Measurements from ENCODE around the gene C4orf50.

Gene C4orf50

DNA sequence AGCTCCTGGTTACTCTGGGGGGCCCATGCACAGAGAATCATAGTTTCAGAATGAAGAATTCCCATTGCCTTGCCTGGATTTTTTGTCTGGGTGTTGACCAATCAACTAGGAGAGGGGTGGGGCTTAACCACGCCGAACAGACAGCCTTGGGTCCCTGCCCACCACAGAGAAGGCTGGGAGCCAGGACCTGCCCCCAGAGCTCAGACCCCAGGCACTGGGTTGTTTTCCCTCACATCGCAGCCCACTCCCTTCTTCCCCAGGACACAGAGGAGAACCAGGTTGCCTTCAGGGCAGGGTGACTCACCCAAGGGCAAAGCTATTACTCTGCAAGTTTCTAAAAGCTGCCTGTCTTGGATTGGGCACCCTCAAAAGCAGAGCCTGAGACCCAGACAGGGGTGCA, 102.0 kb downstream of the C4orf50 start:
- no peak for DNase-seq

DNA sequence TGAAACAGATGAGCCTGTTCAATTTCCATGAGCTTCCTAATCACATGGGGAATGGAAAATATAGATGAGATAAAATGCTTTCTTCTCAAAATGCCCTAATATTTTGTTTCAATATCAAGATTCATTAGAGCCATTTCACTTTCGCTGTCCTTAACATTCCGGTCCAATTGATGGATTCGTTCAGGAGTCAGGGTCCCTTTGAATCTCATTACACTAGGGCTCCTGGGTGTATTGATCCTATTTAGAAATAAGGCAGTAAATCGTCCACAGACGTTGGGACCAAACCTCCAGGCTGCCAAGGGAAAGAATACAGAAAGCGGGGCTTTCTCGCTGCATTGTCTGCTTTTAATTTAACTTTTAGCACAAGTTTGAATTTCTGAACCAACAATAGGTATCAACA, 104.8 kb downstream of the C4orf50 start:
- no peak for DNase-seq

DNA sequence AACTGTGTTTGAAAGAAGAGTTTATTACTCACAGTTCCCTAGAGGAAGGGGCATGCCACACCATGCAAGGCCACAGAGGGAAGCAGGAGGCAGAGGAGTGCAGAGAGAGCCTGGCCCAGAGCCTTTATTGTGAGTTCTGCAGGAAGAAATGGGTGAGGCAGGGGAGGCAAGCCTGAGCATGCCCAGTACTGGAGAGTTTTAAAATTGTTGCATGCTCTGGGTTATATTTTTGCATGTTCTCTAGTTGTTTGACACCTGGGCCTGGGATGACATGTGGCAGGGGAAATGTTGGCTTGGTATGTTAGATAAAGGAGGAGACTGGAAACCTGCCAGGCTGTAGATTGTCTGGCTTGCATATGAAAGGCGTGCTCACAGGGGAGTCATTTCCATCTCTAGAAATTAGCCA, 105.6 kb downstream of the C4orf50 start:
- no peak for DNase-seq

DNA sequence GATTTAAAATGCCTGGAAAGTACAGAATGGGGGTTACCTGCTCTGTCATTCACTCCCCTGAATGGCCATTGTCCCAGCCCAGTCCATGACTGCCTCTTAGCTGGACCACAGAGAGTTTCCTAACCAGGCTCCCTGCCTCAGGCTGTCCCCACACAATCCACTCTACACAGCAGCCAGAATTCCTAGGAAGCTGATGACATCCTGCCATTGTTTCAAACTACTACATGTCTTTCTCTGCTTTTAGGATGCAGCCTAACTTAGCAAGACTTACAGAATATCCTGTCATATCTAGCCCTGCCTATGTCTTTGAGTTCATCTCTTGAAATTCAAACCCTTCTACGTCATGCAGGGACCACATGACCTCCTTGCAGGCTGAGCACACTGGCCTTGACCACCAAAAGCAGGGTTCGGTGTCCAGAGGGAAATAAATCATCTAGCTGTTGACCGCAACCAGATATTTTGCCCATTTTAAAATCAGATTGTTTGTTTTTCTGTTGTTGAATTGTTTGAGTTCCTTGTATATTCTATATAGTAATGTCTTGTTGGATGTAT, 109.3 kb downstream of the C4orf50 start:
- DNase-seq = no peak

DNA sequence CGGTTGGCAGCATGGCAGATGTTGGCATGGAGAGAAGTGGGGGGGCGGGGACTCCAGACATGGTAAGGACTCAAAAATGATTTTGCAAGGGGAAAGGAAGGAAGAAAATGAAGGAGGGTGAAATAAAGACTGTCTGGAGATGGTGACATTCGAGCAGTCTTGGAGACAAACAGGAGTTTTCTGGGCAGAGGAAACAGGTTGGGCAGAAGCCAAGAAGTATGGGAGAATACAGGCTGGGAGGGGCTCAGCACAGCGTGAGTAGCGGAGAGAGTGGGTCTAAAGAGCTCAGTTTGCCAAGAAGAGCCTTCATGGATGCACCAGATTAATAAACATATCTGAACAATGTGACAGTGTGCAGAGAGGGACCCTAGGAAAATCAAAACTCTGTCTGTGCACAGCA, 112.0 kb downstream of the C4orf50 start:
- no peak for DNase-seq

DNA sequence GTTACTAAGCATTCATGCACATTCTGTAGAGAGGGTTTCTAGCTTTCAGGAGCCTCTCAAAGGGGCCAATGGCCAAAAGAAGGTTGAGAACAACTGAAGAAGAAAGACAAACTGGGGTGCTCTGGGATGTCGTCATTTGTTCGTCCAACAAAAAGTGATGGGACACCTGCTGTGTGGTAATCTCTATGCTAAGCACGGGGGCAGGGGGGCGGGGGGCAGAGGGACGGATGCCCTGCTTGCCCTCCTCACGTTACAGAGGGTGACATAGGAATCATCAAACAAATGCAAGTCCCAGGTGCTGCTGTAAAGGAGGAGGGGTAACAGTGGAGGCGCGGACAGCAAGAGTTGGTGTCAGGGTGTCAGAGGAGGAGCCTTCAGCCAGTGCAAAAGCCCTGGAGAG, 112.5 kb downstream of the C4orf50 start:
- DNase-seq = no peak

DNA sequence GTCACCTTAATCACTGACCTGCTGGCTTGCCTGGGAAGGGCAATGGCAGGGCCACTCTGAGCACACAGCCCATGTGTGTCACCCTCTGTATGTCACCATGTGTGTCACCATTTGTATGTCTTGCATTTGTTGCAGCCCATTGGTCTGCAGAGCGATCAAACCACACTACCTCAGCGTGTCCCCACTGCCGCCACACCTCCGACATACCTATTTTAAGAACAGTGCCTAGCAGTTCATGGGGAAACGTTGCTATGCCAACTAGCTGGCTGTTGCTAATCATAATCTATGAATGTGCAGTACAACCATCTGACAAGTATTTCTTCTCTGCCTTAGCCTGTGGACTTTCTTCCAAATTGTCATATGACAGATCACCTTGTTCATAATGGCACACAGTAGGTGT, 117.4 kb downstream of the C4orf50 start:
- DNase-seq = no peak

DNA sequence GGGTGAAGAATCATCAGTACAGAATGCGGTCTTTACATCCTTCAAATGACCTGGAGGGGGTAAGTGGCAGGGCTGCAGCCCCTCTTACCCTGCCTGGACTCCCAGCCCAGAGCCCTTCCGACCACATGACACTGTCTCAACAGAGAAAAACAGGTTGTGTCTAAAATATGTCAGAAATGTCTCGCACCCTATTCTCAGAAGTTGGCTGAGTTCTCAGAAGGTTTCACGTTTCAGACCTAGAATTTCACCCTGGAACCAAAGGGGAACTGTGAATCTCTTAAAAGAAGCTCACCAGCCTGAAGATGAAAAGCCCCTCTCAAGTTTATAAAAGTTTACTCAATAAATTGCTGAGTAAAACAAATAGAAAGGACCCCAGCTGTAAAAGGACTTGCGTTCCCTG, 118.3 kb downstream of the C4orf50 start:
- no peak for DNase-seq

DNA sequence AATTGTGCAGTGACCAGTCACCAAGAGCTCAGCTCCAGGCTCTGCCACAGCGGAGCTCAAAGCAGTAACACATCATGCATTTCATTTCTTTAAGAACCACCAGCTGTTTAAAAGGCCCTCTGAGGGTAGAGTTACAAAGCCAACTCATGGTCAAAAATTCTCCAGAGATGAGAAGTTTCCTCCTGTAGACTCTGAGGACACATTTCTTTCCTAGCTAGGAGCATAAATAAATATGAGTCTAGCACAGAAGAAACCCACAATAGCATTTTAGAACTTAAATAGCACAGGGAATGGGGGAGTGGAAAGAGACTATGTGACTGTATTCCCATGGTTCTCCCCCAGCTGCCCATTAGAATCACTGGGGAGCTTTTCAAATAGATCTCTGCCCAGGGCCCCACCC, 118.8 kb downstream of the C4orf50 start:
- DNase-seq = no peak

DNA sequence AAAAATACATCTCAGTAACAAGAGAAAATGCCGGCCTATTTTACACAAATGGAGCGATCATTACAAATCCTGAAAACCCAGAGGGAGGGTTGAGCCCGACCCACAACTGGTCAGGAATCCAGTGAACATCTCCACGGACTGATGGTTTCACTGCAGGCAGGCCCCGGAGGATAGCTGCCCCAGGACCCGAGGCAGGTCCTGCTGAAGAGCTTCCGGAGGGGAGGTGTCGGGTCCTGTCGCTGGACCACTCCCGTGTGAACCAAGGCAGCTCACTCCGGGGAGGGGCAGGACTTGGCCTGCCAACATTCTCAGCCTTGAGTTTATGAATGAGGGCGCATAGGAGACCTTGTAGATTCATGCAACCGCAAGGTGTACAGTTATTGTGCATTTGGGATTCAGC, 120.6 kb downstream of the C4orf50 start:
- DNase-seq = no peak

DNA sequence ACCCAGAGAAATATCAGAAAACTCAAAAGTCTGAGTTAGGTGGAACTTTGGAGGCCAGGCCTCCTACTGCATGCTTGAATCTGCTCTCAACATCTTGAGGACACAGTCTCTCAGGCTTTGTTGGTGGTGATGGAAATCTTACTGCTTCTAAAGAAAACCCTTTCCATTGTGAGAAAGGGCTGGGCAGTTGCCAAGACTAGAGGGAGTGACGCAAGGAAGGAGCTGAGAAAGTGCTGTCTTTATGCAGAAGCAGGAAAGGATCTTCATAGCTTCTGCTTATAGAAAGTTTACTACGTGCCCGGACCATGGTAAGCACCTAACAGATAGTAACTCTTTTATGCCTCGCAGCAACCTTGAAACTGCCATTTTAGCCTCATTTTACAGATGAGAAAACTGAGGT, 122.9 kb downstream of the C4orf50 start:
- DNase-seq = no peak

DNA sequence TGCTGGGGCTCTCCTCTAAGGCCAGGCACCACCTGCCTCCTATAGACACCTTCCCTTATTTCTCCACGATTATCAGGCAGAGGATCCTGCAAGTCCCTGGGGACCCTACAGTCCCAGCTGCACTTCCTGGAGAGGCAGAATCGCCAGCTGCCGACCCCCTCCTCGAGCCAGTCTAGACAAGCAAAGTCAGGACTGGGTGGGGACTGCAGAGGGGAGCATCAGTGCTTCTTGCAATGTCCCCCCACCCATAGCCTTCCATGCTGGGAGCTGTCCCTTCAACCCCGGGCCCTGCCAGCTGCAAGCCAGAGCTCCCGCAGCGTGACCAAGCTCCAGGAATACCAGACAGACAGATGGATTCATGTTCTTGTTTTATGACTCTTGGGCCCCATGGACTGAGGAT, 124.0 kb downstream of the C4orf50 start:
- DNase-seq = no peak

DNA sequence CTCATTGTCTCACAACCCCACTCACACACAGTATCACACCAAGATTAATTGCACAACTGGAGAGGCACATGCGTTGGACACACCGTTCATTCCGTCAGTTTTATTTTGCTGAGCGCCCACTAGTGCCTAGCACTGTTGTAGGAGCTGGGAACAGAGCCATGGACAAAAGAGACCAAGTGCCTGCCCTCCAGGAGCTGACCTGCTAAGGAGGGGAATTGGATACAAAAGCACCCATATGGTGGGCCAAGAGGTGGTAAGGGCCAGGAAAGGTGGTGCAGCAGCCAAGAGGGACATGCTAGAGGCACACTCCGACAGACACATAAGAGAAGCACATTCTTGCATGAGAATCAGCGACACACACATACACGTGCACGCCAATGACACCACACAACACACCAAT, 124.6 kb downstream of the C4orf50 start:
- DNase-seq = no peak

DNA sequence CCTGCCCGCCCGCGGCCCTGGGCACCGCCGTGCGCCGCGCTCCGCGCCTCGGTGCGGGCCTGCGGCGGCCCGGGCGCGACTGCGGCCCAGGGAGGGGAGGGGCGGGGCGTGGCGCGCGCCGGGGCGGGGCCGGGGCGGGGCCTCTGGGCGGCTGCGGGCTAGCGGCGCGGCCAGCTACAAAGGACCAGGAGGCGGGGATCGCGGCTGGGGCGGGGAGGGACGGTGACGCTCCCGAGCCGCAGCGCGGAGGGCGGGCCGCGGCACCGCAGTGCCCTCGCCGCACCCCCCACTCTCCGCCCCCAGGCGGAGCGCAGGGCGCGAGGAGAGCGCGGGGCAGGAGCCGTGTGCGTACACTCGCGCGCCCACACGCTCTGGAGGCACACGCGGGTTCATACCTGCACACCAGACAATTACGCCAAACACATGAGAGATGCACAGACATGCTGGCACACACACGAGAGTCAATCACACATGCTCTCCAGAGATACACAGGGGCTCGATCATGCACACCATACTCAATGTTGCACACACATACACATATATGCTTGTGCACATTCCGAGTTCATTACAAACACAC, 125.1 kb downstream of the C4orf50 start, which contains the start of gene CRMP1:
CRMP1 (minus strand) TSS at position 83 of the 577 bp plus-strand sequence. CDS start 117 bp downstream, outside the sequence.
- no peak for DNase-seq

DNA sequence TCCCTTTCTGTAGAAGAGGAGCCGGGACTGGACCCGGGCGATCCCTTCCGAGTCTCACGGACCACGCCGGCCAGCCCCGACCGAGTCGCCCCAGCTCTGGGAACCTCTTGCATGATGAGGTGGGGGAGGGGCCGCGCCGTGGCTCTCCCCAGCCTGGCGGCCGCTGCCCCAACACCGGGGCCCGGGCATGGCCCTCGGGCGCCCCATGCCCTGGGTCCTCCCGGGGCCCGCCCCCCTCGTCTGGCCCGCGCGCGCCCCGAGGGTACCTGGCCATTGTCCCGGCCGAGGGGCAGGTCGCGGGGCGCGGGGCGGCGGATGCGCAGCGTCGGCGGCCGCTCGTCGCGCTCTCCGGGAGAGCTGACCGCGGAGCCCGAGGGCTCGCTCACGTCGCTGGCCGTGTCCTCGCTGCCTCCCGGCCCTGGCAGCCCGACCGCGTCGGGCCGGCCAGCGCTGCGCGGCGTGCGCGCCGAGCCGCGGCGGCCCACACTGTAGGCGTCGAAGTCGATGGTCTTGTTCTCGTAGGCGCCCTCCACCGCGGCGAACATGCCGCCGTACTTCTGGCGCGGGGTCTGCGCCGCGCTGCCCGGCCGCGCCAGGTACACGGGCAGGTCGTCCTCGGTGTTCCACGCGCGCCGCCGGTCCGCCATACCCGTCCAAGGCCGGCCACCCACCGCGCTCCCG, 125.8 kb downstream of the C4orf50 start:
- no peak for DNase-seq

DNA sequence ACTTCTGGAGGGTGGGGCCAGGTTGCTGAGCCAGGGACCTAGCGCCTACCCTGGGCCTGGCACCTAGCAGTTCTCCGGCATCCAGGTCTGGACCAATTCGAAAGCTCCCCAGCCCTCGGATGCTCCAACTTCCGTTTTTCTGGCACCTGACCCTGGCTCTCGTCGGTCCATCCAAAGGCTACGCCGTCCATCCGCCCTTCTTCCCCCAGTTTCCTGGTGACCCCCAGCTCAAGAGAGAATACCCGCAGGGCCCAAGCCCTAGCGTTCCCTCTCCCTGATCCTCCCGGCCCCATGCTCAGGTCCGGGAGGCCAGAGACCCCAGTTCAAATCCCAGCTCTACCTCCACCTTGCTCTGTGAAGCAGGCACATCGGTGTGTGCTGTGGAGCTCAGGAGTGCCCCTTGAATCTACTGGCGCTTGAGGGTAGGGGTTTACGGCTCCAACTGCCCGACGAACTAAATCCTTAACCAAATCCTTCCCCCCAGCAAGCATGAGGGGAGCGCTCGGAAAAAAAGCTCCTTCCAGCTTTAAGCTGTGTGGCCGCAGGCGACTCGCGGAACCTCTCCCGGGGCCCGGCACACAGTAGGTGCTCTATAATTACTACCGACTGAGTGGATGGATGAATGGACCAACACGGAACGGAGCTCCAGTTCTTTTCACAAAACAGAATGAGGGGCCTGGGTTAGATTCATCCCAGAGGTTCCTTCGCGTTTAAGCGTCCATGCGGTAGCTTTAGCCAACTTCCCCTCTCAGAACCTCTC, 126.5 kb downstream of the C4orf50 start:
- no peak for DNase-seq

DNA sequence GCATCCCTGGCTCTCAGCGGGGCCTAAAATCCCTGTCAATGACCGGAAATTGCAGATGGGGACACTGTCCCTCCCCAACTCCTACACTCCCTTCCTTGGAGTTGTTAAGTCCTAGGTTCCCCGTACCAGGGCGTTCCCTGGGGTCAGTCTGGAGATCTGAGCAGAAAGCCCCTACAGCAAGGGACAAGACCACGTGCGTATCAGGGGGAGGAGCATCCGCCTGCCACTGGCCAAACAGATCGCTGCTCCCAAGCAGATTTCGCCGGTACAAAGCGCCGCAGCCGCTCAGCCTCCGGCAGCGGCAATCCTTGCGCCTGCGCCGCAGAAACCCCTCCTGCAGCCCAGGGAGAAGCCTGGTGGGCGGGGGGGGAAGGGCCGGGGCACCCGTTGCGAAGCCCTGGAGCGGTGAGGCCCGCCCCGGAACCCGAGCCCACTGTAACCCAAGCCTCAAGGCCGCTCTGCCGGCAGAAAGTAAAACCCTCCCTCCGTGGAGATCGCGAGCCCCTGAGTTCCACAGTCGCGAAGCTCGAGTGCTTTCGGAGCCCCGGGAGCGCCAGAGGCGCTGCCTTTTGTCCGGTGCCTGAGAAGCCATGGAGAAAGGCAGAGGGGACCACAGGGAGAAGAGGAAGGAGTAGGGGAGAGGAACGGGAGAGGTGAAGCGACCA, 128.0 kb downstream of the C4orf50 start:
- DNase-seq = no peak

DNA sequence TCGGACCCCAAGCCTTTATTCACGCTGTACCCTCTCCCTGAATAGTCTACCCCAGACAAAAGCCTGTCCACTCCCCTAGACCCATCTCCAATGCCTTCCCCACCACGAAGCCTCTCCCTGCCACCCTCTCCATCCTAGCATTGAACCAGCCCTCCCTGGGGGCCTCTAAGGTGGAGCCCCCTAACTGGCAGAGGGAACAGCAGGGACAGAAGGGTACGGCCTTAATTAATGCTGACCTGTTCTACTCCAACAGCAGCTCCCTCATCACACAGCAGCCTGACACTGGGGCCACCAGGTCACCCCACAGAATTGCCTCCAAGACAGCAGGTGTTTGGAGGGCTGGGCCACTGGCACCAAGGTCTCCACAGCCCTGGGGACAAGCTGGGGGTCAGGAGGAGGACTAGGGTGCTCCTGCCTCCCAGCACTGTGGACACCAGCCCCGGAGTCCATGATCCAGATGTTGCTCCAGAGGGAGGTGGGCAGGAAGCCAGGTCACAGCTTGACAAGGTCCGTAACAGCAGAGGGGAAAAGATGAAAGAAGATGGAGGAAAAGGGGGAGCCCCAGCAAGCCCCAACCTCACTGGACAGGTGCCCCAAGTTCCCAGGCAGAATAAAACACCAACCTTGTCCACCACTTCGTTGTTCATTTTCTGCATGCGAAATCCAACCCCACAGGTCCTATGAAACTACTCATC, 129.1 kb downstream of the C4orf50 start:
- no peak for DNase-seq

DNA sequence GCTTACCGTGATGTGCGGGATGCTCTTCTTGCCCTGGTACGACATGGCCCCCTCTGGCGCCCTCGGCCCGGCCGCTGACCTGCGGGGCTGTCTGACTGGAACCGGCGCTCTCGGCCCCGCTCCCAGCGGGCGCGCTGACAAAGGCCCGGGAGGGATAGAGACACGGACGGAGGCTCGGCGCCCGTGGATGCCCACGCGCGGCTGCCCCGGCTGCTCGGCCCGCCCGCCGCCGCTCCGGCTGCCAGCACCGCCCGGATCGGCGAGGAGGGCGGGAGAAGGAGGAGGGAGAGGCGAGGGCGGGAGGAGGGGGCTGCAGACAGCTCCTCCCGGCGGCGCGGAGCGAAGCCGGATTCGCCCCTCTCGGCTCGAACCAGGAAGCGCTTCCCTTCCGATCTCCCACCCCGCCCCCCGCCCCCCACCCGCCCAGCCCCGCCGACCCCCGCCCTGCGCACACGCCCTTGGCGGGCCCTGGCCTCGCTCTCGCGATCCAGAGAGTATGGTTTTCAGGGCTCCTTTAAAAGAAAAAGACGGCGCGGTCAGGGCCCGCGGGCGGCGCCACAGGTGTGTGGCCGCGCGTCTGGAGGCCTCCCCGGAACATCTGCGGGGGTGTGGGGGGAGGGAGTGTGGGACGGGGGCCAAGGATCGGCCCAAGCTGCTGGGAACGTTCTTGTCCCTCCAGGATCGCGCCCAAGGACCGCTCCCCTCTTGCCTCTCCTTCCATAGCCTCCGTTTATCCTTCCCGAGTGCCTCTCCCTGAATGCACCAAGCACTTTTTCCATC, 129.8 kb downstream of the C4orf50 start:
- DNase-seq = no peak

DNA sequence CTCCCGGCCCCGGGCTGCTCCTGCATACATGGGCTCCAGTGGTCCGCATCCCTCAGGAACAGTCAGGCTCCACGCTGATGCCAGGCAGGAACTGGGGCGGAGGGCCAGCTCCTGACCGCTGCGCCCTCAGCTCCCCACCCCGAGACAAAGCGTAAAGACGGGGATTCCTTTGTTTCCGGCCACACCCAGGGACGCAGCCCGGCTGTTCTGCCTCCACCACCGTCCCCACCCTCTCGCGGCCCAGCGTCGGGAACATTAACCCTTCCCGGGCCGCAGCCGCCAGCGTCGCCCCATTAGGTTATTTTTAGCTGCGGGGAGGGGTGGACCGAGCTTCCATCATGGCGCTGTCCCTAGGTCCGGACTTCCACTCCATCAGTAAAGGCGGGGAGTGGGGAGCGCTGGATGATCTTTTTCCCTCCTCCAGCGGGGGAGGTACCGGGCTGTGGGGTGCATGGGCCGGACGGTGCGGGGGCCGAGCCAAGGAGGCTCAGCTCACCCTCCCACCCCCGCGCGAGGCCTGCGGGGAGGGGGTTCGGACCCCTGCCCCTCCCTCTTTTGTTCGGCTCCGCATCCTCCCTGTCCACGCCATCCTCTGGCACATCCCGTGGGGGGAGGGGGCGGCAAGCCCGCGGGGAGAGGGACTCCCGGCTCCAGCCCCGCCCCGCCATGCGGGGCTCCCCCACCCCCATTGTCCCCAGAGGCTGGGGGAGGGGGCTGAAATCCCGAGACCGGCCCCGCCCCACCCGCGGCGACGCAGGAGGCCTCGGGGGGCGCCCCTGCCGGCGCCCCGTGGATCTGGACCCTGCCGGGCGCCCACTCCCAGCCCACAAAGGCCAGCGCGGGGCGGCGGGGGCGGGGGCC, 130.6 kb downstream of the C4orf50 start:
- no peak for DNase-seq

DNA sequence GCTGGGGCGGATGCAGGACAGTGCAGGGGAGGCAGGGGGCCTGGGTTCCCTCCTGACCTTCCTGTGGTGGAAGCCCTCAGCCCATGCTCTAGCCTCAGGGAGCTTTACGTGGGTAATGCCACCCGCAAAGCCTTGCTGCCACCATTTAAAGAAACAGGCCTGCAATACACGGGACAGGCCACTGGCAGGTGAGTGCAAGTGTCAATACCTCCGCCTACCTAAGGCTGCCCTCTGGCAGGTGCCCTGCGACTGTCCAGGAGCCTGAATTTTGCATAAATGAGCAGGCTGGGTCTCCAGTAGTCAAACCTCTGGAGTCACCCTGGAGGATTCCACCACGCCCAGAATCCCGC, 131.2 kb downstream of the C4orf50 start:
- no peak for DNase-seq
